GM10248 (cell line): Measurements from ENCODE around the gene NEGR1.

Source experiments
- CTCF ChIA-PET: fragments of 300-600 bp; sonication (Branson Sonifier 250); formaldehyde crosslinking; extraction: SDS; loops from one replicate; lab custom pipeline; 2021; ENCODE audit warnings: antibody characterized with exemption; lab: Yijun Ruan, JAX
- POLR2A ChIA-PET: fragments of 350-650 bp; sonication (Branson Sonifier 250); formaldehyde crosslinking; extraction: SDS; loops from one replicate; lab custom pipeline; 2020; ENCODE audit warnings: antibody characterized with exemption; lab: Yijun Ruan, JAX
- DNase-seq: peaks from one replicate; pipeline ENCODE4 v3.0.0; 2012; ENCODE audit errors: extremely low spot score
- TF ChIP-seq, protein P1 (sequence below): IDR thresholded peaks from 2 replicates; pipeline ENCODE4 v1.5.1; 2012; ENCODE audit warnings: mild to moderate bottlenecking, low read depth; ENCODE audit errors: extremely low read depth, missing control alignments, control extremely low read depth

NEGR1 gene

DNA sequence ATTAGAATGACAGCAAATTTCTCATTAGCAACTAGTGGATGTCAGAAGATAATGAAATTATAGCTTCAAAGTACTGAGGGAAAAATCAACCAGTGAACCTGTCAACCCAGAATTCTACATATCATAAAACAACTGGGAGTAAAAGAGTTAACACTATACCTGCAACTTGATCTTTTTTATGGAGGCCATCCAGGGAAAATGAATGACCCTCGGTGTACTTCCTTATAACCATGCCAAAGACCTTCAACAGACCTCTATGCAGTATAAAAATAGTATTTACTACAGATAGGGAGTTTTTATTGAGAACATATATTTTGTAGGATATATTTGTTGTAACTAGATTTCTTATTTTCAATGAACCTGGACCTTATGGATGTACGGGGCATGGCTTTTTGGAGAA lies 809.0 kb downstream of the NEGR1 start:
- POLR2A ChIA-PET: no interaction called here
- no peak for DNase-seq
- TF ChIP-seq, protein P1, sequence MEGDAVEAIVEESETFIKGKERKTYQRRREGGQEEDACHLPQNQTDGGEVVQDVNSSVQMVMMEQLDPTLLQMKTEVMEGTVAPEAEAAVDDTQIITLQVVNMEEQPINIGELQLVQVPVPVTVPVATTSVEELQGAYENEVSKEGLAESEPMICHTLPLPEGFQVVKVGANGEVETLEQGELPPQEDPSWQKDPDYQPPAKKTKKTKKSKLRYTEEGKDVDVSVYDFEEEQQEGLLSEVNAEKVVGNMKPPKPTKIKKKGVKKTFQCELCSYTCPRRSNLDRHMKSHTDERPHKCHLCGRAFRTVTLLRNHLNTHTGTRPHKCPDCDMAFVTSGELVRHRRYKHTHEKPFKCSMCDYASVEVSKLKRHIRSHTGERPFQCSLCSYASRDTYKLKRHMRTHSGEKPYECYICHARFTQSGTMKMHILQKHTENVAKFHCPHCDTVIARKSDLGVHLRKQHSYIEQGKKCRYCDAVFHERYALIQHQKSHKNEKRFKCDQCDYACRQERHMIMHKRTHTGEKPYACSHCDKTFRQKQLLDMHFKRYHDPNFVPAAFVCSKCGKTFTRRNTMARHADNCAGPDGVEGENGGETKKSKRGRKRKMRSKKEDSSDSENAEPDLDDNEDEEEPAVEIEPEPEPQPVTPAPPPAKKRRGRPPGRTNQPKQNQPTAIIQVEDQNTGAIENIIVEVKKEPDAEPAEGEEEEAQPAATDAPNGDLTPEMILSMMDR: no peak
- CTCF ChIA-PET: no interaction called here

GRCh38 chr1:71465093-71465492 lies 817.2 kb downstream of the NEGR1 start:
- ChIA-PET POLR2A (no interaction called here), CTCF (no interaction called here)
- DNase-seq: no peak
- TF ChIP-seq, protein P1: no peak

DNA sequence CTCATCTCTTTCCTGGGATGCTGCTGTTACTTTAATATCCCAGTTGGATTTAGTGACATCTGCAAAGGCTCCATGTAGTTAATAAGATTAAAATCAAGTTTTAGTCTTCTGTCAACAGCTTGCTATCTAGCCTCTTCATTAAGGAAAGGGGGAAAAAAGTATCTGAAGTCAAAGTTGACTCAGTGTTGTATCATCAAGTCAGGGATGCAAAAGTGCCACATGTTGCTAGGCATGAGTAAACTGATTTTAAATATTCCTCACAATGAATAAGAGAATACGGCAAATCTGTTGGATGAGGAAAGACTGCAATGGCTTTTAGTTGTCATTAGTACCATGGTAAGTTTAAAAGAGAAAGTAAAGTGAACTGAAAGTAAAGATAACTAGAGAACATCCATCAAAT lies 818.3 kb downstream of the NEGR1 start:
- ChIA-PET POLR2A (no interaction called here), CTCF (interaction anchor here (1.0 to 1.3 kb wide), 2 partner anchors 11 to 17 kb away, joined by 3 to 4 read pairs; no protein-coding TSS in a partner anchor)
- DNase-seq: no peak
- TF ChIP-seq, protein P1: no peak

- CTCF ChIA-PET: no interaction called here
- TF ChIP-seq, protein P1: no peak
- DNase-seq: no peak
- POLR2A ChIA-PET: no interaction called here
Observed at GRCh38 chr1:71463144-71463543, 819.2 kb downstream of the NEGR1 start.

- CTCF ChIA-PET: interaction anchor here (1.6 kb wide), 1 partner anchor 46 kb away, joined by 3 read pairs; no protein-coding TSS in a partner anchor
- TF ChIP-seq, protein P1: no peak
- POLR2A ChIA-PET: no interaction called here
- no peak for DNase-seq
Observed at GRCh38 chr1:71462247-71462646, 820.1 kb downstream of the NEGR1 start.

GRCh38 chr1:71461416-71461815 lies 820.9 kb downstream of the NEGR1 start:
- DNase-seq: no peak
- TF ChIP-seq, protein P1: no peak
- CTCF ChIA-PET: interaction anchor here (1.1 to 1.6 kb wide), 2 partner anchors 10 to 45 kb away, joined by 3 read pairs; no protein-coding TSS in a partner anchor
- POLR2A ChIA-PET: no interaction called here
